HG03442 (cell line): ENCODE data around the gene FAR2.
A peak's percentile ranks its signal among the peaks of the same experiment; 100 is the strongest.
"Not testable (repeated sequence)": the region's sequence is repeated elsewhere in the genome, so short reads cannot be mapped to it uniquely, and the experiment has no call there.

Experiments
- ATAC-seq: cut with Tn5 transposase; IDR thresholded peaks from one replicate; pipeline ENCODE4 v1.9.1; 2021; ENCODE audit warnings: mild to moderate bottlenecking, moderate library complexity; ENCODE audit not compliant: unreplicated experiment

The FAR2 gene

DNA sequence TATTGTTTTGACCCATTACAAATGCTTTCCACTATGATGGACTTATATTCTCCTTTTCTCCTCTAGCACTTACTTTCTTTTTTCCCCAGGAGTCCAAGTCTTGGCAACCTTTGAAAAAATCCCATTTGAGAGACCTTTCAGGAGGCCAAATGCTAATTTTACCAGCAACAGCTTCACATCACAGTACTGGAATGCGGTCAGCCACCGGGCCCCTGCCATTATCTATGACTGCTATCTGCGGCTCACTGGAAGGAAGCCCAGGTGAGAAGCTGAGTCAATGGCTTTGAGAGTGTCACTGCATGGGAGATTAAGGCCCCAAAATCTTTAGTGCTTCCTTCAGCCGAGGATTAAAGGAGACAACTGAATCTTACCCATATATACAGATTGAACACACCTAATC lies 167.7 kb downstream of the FAR2 start:
- ATAC-seq, result no peak

DNA sequence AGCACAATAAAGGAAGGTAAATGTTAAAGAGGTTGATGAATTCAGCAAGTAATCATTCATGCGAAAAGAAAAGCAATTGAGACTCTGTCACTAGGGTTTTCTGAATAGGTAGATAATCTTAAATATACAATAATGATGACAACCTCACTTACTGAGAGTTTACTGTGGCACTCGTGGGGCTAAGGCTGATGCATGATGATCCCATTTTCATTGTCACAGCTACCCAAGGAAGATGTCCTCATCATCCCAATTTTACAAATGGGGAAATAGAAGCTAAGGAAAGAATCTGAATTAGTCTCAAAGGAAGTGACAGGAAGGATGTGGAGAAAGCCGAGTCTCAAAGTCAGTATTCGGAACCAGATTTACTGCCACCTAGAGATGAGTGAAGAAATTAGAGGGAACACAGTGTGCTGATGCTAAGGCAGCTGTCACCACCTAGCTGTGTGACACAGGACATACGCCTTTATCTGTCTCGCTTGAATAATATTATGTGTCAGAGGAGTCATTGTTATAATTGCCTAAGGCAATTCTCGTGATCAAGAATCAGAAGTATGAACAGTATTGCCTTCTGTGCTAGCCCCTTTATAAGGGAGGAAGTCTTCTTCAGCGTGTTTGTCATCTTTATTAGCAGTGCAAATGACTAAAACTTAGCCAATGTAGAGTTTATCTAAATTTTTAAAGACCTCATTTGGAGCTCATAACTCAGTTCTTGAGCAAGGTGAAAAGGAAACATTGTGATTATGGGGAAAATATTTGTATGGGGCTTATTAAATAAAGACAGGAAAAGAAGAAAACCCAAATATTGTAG lies 168.7 kb downstream of the FAR2 start:
- peak; percentile 99 for ATAC-seq

GRCh38 chr12:29320295-29321085 lies 171.4 kb downstream of the FAR2 start:
- no peak for ATAC-seq

- no peak for ATAC-seq
Observed at GRCh38 chr12:29322157-29322556, 173.1 kb downstream of the FAR2 start.

DNA sequence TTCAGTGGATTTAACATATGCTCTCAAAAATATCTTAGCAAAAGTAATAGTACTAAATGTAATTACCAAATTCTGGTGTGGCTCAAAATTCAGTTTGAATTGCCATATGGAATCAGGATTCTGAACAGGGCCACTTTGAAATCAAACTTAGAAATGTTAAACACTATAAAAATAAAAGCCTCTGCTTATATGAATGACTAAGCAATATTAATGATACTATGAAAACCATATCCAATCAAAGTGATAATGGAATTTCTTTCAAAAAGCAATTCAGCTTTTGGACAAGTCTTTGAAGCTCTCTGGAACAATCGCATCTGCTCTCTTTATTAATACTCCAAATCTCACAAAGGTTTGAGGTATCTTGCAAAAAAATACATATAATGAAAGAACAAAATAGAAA lies 180.3 kb downstream of the FAR2 start:
- ATAC-seq, result no peak

DNA sequence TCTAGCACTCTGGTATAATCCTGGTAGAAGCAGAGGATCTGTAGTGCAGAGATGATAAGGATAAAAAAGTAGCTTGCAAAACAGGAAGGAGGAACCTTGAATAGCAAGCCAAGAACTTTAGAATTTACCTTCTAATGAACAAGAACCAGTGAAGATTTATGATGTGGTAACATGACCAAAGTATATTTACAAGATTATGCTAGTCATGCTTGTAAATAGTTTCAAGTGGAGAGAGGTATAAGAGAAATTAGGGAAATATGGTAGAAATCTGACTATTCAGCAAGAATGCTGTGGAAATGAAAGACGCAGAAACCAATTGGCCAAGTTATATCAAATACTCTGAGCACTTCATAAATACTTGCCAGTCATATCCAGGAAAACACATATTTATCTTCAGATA lies 184.1 kb downstream of the FAR2 start:
- ATAC-seq, result no peak

GRCh38 chr12:29334937-29335336 lies 185.9 kb downstream of the FAR2 start:
- no peak for ATAC-seq

DNA sequence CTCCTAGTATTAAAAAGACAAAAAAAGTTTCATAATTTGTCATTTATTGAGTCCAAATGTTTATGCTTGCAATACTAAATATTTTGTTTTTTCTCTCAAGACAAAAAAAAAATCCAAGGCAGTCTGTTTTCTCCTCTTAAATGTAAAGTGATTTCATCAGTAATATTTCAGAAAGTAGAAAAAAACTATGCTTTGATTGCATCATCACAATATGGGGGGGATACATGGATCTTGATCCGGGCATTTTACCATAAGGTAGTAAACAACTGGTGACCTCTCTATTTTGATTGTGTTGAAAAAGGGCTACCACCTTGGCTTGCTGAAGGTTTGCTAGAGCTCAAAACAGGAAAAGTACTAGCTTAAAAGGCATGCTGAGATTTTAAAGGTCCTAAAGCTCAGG lies 188.2 kb downstream of the FAR2 start:
- ATAC-seq, result no peak

DNA sequence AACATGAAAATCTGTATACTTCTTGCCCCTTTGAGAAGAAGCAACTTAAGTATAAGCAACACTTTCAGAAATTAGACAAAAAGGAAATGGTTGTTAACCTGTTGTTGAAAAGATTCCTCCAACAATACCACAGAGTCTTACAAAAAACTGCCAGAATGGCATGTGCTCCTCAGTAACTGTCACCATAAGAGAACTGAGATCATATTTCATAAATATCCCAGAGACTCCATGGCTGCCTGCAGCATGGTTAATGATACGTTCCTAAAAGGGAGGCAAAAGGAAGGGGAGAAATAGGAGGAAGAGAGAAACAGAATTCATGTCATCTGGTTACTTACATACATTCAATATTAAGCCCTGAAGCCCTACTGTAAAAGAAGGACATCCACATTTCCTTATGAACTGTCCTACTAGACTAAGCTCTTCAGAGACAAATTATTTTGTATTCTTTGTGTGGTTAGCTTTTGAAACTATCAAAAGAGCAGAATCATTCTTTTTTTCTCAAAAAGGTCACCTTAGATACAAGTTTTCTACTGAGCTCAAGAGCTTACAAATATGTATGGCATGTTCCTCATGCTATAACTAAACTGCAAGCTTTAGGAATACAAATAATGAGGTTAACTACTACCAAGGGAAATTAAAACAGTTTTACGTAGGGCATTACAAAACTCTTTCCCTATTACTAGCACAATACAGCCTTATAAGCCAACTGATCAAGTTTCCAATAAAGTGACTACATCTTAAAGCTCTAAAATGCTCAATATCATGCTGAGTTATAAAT lies 194.1 kb downstream of the FAR2 start:
- no peak for ATAC-seq

- no peak for ATAC-seq
Observed at GRCh38 chr12:29346769-29347421, 197.8 kb downstream of the FAR2 start.

DNA sequence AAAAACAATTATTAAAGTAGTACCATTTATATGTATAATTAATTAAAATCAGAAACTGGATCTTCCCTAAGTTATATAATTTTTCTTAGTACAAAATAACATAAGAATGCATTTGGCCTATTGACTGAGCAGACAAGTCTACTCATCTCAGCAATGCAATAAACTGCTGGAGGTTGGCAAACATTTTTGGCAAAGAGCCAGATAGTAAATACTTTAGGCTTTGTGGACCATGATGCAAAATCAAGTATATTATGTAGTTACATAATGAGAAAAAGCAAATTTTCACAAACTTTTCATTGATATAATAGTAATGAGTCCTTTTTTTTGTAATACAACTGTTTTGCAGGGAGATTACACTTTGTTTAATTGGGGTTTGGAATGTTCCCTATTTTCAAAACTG lies 201.0 kb downstream of the FAR2 start:
- no peak for ATAC-seq

DNA sequence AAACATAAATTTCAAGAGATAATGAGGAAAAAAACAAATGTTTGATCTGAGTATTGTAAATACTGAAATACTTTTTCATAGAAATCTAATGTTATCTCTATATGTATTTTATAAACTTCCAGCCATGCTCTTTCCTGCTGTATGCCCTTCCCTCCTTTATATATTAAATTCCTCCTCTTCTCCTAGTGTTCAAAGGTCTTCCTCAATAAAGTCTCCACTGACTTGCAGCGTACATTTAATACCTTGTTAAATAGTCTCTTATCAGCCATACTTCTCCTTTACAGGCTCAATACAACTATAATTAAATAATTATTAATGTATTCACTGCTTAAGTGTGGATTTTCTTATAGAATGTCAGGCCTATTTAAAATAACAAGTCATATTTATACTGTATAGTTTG lies 205.9 kb downstream of the FAR2 start:
- ATAC-seq, result no peak

DNA sequence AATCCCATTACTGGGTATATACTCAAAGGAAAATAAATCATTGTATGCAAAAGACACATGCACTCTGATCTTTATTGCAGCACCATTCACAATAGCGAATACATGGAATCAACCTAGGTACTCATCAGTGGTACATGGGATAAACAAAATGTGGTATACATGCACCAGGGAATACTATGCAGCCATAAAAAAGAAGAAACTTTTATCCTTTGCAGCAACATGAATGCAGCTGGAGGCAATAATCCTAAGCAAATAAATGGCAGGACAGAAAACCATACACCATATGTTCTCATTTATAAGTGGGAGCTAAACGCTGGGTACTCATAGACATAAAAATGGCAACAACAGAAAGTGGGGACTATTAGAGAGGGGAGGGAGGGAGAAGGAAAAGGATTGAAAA lies 216.0 kb downstream of the FAR2 start:
- no peak for ATAC-seq

- no peak for ATAC-seq
Observed at GRCh38 chr12:29374012-29374411, 224.9 kb downstream of the FAR2 start.

DNA sequence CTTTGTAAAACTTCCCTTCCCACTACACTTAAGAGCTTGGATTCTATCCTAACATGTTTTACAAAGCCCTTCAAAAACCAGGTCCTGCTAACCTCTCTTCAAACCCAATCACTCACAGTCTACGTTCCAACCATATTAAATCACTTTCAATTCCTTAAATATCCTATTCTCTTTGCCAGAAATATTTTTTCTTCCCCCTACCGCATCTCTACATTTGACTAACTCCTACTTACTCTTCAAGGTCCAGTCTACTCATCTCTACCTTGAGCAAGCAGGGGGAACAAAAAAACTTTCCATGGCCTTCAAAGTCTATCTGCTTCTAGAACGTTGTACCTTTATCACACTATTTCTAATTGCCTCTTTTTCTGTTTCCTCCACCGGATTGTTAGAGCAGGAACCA lies 225.8 kb downstream of the FAR2 start:
- ATAC-seq, result no peak

- no peak for ATAC-seq
Observed at GRCh38 chr12:29376118-29376517, 227.0 kb downstream of the FAR2 start.

DNA sequence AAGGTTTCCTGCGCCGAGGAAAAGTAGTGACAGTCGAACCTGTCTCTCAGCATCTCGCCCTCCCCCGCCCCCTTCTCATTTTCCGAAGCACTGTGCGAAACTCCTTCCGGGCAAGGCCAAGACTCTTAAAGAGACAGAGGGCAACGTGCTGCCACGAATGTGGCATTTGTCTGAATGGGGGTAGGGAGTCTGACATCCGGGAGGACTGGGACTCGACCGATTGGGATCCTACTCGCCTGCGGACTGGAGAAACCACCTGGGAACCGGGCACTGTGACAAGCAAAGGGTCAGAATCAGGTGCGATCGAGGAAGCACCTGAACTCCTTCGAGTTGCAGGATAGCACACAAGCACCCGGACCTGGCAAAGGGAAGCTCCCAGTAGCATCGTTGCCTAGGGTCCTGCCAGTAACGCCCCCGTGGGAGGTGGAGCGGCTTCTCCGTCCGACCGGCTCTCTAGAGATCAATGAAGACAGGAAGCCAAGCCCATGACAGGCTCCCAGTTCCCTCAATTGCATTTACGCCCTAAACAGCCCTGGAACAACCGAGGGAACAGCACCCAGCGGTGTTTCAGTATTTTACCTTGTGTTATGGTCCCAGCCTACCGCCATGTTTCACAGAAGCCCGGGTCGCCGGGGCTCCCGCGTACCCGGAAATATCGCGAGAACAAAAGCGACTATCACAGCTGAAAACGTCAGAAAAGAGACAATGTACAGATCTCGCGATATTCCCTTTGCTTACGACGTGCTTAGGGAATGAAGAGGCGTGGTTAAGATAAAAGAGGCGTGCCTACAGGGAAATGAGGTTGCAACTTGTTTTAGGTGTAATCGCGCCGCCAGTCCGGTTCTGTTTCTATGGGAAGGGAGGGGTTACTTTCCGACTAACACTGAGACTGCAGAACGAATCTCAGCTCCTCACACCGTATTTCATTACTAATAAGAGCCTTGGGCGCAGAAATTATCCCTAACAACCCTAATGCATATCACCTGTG lies 231.8 kb downstream of the FAR2 start, which contains the start of gene ERGIC2:
Gene ERGIC2, minus strand, starts transcription at position 637 of the 988 bp plus-strand sequence. CDS start 9,539 bp downstream, outside the sequence.
- peak; percentile 95 for ATAC-seq

DNA sequence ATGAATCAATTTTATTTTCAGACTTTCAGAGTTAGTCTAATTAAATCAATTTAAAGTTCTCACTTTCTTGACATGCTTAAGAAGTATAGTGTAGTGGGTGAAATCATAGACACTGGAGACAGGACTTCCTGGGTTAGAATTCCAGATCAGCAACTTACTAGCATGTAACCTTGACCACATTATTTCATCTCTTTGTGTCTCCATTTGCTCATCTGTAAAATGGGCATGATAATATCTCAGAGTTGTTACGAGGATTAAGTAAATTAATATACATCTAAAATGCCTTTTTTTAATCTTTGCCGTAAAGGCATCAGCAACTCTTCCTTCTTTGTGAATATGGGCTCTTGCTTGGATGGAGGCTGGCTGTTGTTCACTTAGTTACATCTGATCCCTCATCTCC lies 233.2 kb downstream of the FAR2 start:
- no peak for ATAC-seq

DNA sequence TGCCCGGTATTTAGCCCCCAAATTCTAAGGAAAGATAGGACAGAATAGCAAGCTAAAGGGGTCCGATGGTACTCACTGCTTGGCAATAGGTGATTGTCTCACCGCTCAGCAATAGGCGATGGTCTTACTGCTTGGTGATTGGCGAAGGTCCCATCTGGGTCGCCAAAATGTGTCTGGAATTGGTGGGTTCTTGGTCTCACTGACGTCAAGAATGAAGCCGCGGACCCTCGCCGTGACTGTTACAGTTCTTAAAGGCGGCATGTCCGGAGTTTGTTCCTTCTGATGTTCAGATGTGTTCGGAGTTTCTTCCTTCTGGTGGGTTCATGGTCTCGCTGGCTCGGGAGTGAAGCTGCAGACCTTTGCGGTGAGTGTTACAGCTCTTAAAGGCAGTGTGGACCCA lies 236.1 kb downstream of the FAR2 start:
- not testable (repeated sequence) for ATAC-seq
